Activated naive CD4-positive, alpha-beta T cell treated with anti-CD3 and anti-CD28 coated beads, Interleukin-2, amount 50 U/mL, for 16 hours (primary cell): ENCODE measurements around the gene STAP2.
"Not testable (repeated sequence)": the region's sequence is repeated elsewhere in the genome, so short reads cannot be mapped to it uniquely, and the experiment has no call there.

ENCODE experiments used
- DNase-seq: peaks from one replicate; pipeline ENCODE4 v3.0.0-alpha.2; 2020

The STAP2 gene

GRCh38 chr19:4357095-4357797 is 18.6 kb upstream of the STAP2 start:
- DNase-seq: no peak

DNA sequence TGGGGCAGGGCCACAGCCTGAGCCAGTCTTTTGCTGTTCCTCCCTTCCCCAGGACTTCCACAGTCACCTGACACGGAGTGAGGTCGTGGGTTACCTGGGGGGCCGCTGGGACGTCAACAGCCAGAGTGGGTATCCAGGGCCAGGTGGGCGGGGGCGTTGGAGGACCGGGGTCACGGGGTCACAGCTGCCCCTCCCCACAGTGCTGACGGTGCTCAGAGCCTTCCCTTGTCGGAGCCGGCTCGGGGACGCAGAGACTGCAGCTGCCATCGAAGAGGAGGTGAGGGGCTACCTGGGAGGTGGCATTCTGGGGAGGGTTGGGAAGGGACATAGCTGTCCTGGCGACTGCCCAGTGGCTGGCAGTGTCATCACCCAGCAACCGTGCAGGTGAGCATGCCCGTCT is 16.3 kb upstream of the STAP2 start:
- DNase-seq: no peak

- no peak for DNase-seq
Measured at GRCh38 chr19:4354282-4354681, 15.7 kb upstream of the STAP2 start.

- peak; percentile 70 for DNase-seq
Measured at GRCh38 chr19:4352701-4353121, 14.1 kb upstream of the STAP2 start.

DNA sequence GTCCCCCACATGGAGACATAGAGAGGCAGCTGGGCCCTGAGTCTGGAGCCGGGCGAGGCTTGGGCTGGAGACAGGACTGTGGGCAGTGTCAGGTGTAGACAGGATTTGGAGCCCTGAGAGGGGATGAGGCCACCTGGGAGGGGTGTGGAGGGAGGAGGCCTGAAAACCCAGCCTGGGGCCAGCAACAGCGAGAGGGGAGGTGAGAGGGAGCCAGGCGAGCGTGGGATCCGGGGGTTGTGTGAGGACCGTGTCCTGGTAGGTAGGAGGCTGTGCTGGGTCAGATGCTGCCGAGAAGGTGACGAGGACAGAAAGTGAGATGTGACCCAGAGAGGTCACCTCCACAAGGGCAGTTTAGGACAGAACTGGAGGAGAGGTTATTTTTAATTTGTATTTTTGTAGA is 12.1 kb upstream of the STAP2 start:
- DNase-seq: no peak

DNA sequence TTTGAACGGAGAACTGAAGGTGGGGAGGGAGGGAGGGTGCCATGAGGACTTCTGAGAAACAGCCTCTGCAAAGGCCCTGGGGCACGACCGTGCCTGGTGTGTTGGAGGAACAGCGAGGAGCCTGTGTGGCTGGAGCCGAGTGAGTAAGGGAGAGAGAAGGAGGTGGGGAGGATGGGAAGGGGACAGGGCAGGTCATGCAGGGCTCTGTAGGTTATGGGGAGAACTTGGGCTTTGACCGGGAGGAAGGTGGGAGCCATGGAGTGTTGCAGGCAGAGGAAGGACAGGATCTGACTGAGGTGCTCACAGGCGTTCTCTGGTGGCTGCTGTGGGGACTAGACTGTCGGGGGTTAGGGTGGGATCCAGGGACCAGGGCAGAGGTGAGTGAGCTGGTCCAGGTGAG is 11.5 kb upstream of the STAP2 start:
- no peak for DNase-seq

GRCh38 chr19:4349225-4349624 is 10.6 kb upstream of the STAP2 start:
- DNase-seq: not testable (repeated sequence)

- no peak for DNase-seq
Measured at GRCh38 chr19:4347521-4347920, 8.9 kb upstream of the STAP2 start.

DNA sequence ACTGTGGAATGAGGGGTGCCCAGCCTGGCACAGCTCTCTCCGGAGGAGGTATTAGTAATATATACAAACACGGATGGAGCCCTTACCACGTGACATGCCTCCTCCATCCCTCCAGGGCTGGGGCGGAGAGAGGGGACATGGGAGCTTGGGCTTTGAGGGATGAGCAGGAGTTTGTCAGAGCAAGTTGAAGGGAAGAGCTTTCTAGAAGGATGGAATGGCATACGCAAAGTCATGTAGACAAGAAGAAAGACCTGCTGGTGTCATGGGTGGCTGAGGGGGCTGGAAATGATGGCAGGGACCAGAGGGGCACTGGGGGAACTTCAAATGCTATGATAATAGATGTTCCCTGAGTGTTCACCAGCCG is 7.4 kb upstream of the STAP2 start:
- DNase-seq: no peak

- no peak for DNase-seq
Measured at GRCh38 chr19:4345342-4346019, 6.9 kb upstream of the STAP2 start.

DNA sequence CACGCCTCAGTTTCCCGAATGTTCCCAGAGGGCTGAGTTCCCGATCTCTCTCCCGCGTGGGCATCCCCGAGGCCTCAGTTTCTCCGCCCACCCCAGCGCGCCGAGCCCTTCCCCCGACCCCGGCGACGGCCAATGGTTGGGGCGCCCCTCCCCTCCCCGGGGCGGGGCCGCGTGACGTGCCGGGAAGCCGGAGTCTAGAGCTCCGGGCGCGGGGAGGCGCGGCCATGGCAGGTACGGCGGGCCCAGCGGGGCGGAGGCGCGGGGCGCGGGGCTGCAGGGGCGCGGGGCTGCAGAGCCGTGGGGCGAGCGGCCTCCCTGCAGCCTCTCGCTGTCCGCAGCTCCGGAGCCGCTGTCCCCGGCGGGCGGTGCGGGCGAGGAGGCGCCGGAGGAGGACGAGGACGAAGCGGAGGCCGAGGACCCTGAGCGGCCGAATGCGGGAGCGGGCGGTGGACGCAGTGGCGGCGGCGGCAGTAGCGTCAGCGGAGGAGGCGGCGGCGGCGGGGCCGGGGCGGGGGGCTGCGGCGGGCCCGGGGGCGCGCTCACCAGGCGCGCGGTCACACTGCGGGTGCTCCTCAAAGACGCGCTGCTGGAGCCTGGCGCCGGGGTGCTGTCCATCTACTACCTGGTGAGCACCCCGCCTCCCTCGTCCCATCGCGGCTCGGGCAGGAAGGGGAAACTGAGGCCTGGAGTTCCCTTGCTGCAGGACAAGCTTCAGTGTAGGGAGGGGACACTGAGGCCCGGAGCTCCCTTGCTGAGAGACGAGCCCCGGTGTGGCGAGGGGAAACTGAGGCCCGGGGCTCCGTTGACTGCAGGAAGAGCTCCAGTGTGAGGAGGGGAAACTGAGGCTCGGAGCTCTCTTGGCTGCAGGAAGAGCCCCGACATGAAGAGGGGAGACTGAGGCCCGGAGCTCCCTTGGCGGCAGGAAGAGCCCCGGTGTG is 5.0 kb upstream of the STAP2 start, which contains the start of gene MPND:
TSS of gene MPND (plus strand) at position 193 of the 938 bp plus-strand sequence. CDS start at position 225, 32 bp downstream.
- DNase-seq: peak; percentile 96

DNA sequence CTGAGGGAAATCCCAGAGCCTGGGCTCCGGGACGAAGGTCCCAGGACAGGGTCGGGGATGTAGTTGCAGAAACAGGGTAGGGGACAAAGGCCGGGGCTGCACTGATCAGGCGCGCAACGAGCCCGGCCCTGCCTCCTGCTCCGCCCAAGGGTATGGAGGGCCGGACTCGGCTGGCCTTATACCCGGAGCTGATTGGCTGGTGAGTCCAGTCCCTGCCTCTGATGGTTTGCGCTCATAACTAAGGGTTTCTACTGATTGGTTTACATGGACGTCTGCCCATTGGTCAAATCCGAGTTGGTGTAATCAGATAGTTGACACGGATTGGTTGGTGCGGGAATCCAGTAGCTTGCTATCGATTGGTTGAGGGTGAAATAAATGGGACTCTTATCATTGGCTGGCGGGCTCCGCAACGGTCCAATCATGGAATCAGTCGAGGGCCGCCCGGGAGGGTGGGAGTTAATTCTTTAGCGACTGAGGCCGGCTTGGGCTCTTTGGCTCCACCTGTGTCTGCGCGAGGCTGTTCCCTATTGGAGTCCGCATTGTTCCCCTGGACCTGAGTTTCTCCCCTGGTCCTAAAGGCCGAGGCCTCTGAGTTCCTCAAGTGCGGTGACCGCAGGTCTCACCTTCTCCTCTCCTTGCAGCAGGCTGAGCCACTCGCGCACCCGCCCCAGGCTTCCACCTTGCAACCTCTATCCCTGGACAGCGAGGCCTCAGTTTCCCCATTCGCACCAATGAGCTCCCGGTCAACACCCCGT is 4.2 kb upstream of the STAP2 start:
- DNase-seq: peak; percentile 92

- DNase-seq: no peak
Measured at GRCh38 chr19:4342314-4342614, 3.6 kb upstream of the STAP2 start.

DNA sequence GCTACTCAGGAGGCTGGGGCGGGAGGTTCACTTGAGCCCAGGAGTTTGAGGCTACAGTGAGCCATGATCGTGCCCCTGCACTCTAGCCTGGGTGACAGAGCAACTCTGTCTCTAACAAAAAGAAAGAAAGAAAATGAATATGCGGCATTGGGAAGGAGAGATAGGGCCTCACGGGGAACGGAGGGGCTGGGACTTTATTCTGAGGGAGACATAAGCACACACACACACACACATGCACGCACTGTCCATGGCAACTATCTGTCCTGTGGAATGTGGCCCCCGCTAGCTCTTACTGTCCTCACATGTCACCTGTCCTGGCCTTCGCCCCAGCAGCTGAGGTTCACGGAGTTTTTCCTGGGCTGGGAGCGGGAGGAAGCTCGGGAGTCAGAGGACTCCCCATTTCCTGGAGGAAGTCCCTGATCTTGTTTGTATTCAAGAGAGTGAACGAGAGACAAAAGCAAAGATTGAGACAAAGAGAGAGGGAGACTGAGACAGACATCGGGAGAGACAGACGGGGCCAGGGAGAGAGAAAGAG is 654 bp downstream of the STAP2 start:
- no peak for DNase-seq

- no peak for DNase-seq
Measured at GRCh38 chr19:4334929-4335570, 3.6 kb downstream of the STAP2 start.

- DNase-seq: no peak
Measured at GRCh38 chr19:4329858-4330257, 8.8 kb downstream of the STAP2 start.

DNA sequence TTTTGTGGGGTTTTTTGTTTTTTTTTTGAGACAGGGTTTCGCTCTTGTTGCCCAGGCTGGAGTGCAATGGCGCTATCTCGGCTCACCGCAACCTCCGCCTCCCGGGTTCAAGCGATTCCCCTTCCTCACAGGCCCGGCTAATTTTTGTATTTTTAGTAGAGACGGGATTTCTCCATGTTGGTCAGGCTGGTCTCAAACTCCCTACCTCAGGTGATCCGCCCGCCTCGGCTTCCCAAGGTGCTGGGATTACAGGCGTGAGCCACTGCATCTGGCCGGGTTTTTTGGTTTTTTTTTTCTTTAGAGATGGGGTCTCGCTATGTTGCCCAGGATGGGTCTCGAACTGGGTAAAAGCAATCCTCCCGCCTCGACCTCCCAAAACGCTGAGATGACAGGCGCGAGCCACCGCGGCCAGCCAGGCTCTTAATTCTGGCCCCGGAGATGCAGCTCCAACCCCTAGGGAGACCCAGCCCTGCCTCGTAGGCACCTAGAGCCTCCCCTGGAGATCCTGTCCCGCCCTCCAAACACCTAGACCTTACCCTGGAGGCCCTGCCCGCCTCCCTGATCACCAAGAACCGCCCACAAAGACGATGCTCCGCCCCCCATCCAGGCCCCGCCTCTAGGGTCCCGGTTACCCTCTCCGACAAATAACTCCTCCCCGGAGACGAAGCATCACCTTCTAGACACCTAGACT is 9.5 kb downstream of the STAP2 start:
- peak; percentile 57 for DNase-seq

GRCh38 chr19:4328243-4328990 is 10.2 kb downstream of the STAP2 start:
- DNase-seq: peak; percentile 92

GRCh38 chr19:4327877-4328242 is 10.8 kb downstream of the STAP2 start:
- DNase-seq: no peak

- DNase-seq: peak; percentile 74
Measured at GRCh38 chr19:4327252-4327876, 11.3 kb downstream of the STAP2 start.
